Erythroblast (primary cell): ENCODE data around the gene ESAM.
A peak's percentile ranks its signal among the peaks of the same experiment; 100 is the strongest.

ENCODE experiments used
- DNase-seq, 2 experiments: peaks; one replicate each; lab custom pipeline; 2025; lab: John Stamatoyannopoulos, UW
- GATA1 ChIP-seq: IDR thresholded peaks from 2 replicates; pipeline ENCODE4 v1.6.1; 2011; ENCODE audit warnings: low read depth, mild to moderate bottlenecking, control low read depth, low read length, moderate library complexity
- POLR2A ChIP-seq: IDR thresholded peaks from 2 replicates; pipeline ENCODE4 v1.6.1; 2011; ENCODE audit warnings: mild to moderate bottlenecking, low read length

Gene ESAM

DNA sequence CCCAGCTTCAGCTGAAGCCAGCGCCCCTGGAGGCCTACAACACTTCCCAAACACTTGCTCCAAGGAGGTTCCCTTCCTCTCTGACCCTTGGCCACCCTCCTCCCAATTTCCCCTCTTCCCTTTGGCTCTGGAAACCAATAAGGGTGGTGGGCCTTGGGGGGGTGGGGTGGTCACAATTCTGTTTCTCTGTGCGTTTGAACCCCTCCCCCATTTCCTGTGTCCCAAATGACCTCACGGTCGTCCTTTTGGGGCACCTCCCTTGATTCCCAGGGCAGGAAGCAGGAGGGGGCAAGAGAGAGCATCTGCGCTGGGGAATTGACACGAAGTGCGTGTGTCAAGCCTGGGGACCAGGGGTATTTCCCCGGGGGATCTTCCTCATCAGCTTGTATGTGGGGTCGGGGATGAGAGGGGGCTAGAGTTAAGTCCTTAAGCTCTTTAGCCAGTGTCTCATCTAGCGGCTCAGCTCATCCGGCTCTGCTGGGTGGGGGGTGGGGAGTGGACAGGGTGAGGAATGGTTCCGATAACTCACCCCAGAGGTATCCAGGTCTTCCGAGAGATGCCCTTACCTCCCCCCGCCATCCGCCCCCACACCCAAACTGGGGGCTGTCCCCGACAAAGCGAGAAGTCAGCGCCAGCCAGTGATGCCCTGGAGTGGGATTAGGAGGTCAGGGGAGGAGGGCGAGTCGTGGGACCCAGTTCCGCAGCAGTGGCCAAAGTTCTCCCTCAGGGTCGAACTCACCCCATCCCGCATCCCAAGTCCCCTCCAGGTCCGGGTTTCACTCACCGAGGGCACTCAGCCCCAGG lies 587 bp downstream of the ESAM start:
- peak in 1 of 2 experiments; percentile 15 for DNase-seq
- TF ChIP-seq GATA1 (no peak), POLR2A (no peak)

DNA sequence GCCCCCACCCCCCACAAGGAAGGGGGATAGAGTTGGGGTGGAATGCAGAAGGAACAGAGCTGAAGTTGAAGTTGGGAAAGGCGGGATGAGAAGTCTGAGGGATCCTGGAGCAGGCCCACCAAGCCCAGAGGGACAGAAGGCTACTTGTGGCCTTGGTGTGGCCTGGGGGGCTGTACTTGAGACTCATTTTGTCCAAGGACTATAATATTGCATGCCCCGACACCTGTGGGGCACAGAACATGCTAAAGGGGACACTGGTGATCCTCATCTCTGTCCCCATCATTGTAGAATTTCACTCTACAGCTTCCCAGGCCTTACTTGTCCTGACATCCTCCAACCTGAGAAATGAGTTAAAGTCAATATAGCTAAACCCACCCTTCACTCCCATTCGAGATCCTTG lies 1.3 kb downstream of the ESAM start:
- TF ChIP-seq GATA1 (no peak), POLR2A (no peak)
- DNase-seq, result no peak

DNA sequence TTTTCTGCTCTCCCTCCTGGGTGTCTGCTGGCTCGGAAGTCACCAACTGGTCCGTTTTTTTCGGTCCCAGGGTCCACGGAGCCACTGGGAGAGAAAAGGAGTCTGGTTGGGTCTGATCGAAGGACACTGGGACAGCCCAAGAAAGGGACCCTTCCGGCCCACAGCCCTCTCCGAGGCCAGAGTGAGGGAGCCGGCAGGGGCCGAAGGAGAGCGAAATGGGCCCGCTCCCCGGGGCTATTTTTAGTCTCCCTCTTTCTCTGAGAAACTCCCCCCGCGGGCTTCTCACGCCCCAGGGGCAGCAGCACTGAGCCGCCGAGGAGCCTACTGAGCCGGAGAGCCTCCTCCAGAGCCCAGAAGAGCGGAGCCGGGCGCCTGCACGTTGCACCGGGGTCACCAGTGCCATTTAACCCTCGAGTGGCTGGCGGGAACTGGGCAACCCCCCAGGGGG lies 1.9 kb downstream of the ESAM start:
- no peak for DNase-seq
- TF ChIP-seq GATA1 (no peak), POLR2A (no peak)

DNA sequence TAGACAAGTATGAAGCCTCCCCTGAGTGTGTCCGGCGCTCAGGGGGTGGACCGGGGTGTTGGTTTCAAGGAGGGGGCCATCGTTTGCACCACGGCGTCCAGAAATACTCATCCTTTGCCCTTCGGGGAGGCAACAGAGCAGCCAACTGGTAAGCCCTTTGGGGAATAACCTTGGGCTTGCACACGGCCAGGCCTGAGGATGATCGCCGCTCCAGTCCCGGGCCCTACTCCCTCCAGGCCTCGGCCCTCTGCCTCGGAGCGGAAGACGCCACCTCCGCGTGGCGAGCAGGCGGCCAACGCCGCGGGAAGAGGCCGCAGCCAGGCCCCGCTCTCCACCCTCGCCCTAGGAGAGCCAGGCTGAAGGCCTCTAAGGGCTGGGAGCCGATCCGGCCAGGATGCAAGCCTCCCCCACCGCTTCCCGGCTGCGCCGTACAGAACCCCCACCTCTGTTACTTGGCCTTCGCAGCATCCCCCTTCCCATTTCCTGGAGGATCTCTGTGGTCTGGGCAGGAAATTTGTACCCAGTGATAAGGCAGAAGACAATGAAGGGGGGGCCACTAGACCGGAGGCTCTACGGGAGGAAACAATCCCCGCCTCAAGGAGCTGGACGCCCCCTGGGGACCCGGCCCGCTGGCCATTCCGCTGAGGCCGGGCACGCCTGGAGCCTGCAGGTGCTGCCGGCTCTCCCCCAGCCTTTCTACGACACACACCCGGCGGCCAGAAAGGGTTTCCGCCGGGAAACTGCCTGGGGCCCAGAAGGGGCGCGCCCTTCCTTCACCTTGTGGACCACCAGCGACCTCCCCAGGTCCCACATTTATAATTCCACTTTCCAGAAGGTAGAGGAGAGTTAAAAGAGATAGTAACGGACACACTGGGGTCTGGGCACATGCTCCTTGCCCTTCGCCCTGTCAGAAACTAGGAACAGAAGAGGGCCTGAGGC lies 2.6 kb downstream of the ESAM start:
- TF ChIP-seq GATA1, result no peak
- TF ChIP-seq POLR2A, result no peak
- no peak for DNase-seq

DNA sequence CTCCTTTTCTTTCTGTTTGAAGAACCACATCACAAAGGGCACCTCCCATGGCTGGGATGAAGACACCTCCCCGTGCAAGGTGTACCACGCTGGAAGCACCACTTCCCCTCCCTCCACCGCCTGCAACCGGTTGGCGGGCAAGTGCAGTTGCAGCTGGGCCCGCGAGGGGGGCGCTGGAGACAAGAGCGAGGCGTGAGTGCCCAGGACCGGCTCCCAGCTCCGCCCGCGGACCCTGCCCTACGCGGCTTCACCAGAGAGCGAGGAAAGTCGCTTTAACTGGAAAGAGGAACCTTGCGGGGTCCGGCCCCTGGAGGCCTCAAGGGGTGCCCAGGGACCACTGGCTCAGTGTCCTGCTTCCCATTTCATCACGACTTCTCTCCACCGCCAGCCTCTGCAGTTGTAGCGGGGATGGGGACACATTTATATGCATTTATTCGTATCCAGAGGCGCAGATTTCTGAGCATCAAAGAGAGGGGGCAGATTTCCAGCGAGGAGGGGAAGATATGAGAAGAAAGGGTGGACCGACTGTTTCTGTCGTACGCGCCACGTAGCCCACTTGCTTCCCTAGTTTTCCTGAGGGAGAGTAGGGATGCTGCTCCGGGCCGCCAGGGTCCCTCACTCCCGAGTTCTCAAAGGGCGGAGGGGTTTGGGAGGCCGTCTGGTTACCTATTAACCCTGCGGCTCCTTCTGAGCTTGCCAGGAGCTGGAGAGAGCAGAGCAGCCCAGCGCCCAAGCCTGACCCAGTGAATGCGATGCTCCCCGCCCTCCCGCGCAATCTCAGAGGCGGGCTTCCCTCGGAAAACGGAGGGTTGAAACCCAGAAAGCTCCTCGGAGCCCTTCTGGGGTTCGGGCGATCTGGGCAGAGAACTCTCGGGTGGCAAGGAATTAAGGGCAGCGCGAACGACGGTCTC lies 3.5 kb downstream of the ESAM start:
- no peak for TF ChIP-seq POLR2A
- no peak for TF ChIP-seq GATA1
- DNase-seq, result peak; percentile 71 to 72

DNA sequence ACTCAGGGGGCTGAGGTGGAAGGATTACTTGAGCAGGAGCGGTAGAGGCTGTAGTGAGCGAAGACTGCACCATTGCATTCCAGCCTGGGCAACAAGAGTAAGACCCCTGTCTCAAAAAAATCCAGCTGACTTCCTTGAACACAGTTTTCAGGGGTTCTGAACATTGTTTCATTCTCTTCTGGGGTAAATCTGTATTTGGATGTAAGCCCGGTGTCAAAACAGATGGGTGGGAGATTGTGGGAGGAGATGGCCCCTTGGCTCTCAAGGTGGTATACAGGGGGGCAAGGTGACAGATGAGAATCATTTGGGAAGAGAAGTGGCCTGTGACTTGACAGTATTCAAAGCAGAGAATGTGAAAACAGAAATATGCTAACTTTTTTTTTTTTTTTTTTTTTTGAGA lies 4.8 kb downstream of the ESAM start:
- TF ChIP-seq GATA1 (no peak), POLR2A (no peak)
- no peak for DNase-seq

DNA sequence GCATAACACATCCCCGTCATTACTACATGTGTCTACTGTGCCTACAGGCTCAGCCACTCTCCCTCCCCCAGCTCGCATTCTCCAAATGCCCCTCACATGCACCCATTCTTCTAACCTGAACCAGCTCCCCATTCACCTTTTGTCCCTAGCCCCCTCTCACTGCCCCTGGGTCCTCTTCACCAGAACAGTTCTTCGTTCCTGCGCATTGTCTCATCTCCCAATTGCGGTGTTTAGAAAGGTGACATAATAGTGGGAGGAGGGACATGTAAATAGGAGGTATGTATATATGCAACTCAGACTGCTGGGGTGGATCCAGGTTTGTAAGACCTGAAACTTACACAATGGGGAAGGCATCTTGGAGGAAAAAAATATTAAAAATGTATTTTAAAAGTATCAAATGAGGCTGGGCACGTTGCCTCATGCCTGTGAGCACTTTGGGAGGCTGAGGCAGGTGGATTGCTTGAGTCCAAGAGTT lies 5.3 kb downstream of the ESAM start:
- no peak for TF ChIP-seq POLR2A
- no peak for TF ChIP-seq GATA1
- DNase-seq, result no peak

DNA sequence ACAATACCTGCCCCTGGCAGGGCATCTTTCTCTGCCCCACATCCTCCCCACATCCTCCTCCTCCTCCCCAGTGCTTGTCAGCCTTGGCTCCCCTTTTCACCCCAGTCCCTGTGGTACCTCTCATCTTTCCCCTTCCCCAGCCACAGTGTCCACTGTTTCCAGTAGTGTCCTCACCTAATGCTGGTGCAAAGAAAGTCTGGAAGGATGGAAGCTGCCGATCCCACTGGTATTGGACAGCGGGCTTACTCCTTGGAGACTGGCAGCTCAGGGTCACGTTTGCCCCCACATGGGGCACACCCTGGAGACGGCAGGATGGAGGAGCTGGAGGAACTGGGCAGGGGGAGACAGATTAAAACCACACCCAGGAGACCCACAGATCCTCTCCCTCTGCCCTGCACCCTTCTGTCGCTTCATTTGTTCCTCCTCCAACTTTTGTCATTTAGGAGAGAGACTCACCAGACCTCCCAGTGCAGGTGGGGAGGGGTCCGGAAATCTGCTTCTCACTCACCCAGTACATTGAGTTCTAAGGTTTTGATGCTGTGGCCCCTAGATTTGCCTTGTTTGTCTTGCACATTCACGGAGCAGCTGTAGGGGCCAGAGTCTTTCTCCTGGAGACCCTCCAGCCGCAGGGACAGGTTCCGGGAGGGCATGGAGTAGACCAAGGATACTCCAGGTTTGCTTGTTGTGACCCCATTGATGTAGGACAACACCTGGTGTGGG lies 5.9 kb downstream of the ESAM start:
- TF ChIP-seq GATA1 (no peak), POLR2A (no peak)
- no peak for DNase-seq

DNA sequence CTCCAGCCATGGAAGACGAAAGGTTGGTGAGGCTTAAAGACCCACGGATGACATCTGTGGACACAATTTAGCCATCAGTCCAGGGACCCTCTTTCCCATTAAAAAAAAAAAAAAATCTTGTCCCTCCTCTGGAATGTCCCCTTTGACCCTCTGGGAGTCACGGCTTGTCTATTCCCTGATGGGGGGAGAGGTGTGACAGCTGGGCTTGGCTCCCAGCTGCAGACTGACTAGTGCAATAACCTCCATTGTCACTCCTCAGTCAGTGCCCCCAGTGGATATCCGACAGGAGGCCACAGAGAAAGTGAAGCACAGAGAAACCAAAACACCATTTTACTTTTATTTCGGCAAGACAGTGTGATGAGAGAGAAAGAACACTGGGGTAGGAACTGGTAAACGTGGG lies 7.4 kb downstream of the ESAM start:
- DNase-seq, result no peak
- TF ChIP-seq POLR2A (no peak), GATA1 (no peak)

DNA sequence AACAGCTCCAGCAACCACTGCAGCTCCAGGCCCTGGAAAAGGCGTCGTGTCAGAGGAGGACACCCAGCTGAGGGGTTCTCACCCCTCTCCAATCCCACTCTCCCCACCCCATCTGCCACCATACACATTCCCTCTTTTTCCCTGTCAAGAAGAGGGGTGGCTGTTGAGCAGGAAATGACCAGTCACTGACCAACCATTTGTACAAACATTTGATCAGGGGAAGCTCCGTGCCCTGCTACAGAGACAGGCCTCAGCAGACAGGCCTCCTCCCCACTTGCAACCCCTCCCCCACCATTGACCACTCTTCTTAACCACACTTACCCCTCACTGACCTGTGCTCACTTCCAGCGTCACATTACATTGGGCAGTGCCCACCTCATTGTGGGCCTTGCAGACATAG lies 7.8 kb downstream of the ESAM start:
- no peak for DNase-seq
- TF ChIP-seq GATA1, result no peak
- no peak for TF ChIP-seq POLR2A

DNA sequence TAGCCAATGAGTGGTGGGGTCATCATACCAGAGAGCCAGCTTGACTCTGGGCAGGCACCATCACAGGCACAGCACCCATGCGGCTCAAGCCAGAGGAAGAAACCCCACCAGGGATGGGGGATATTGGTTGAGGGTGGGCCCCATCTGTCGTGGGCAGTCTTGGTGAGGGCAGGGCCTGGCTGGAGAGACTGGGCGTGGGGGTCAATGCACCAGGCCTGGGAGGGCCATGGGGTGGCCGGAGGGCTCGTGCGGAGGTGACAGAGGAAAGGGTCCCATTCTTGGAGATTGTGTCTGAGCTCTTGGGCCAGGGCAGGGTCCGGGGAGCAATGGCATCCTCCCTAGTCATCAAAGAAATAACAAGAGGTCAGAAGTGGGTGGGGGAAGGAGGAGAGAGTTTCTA lies 8.5 kb downstream of the ESAM start:
- TF ChIP-seq GATA1 (no peak), POLR2A (no peak)
- no peak for DNase-seq

DNA sequence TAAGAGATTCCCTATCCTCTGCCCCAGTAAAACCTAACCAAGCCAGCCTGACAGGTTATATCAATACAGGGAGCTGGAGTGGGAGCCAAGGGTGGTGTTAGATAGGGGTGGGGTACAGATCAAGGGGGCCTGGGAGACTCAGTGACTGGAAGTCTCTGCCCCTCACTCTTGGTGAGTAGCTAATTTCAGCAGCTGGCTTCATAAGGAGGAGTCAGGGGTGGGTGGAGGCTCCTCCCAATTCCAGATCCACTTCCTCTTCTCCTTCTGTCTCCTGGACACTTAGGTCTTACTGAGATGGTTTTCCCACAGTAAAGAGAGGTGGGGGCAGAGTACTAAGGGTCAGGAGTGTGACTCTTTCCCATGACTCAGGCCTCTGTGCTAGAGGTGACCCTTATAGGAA lies 8.9 kb downstream of the ESAM start:
- TF ChIP-seq POLR2A, result no peak
- no peak for TF ChIP-seq GATA1
- no peak for DNase-seq

DNA sequence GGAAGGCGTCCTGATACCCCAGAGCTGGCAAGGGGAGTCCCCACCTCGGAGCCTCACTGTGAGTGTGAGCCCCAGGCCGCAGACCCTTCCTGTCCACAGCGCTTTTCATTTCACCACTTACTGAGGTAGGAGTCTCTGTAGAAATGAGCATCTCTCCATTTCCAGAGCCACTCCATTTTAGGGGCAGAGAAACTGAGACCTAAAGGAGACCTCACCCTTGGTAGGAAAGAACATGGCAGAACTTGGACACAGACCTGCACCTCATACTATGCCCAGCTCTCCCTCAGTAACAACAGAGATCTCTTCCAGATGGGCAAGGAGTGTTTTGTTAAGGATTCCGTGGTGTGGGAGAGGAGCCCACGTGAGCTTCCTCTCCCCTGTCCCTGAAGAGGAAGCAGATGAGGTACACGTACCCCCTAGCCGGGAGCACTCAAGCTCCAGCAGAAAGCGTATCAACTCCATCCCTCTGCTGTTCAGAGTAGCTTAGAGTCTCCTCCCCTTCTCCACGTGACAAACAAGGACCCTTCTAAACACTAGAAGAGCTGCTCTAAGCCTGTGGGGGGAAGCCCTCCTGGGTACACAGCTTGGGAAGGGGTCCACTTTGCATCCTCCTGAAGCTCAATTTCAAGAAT lies 9.5 kb downstream of the ESAM start:
- no peak for DNase-seq
- TF ChIP-seq POLR2A (no peak), GATA1 (no peak)
